ENCODE results near the gene OR9A2.

DNA sequence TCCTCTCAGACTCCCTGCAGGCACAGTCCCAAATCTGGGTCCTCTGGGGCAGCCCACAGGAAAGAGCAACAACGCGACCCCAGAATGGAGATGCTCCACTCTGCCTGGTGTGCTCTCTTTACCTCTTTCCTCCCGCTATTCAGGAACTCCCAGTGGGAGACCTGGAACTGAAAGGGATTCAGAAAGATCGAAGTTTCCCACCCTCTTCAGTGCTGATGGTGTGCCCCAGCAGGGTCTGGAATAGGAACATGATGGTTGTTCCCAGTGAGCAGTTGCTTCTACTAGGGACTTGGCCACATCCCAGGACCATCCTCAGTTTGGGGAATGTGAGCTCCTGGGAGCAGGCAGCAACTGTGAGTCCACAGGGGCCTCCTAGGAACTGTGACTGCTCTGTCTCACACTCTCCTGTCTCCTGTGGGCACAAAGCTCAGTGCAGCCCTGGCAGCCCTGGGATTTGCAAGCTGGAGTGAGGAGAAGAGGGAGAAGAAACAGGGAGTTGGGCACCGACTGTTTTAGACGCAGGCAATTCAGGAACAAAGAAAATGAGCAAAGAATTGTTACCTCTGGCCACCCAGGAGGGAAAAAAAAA, 43.1 kb upstream of the OR9A2 start:
- TF ChIP-seq, protein P1, sequence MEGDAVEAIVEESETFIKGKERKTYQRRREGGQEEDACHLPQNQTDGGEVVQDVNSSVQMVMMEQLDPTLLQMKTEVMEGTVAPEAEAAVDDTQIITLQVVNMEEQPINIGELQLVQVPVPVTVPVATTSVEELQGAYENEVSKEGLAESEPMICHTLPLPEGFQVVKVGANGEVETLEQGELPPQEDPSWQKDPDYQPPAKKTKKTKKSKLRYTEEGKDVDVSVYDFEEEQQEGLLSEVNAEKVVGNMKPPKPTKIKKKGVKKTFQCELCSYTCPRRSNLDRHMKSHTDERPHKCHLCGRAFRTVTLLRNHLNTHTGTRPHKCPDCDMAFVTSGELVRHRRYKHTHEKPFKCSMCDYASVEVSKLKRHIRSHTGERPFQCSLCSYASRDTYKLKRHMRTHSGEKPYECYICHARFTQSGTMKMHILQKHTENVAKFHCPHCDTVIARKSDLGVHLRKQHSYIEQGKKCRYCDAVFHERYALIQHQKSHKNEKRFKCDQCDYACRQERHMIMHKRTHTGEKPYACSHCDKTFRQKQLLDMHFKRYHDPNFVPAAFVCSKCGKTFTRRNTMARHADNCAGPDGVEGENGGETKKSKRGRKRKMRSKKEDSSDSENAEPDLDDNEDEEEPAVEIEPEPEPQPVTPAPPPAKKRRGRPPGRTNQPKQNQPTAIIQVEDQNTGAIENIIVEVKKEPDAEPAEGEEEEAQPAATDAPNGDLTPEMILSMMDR (IDR thresholded peaks at IDR 0.05): no peak
- TF ChIP-seq ZFX (IDR thresholded peaks at IDR 0.05; ENCODE audit: borderline replicate concordance): no peak
